GM18517 (cell line): ENCODE data around the gene SLC7A6.

Source experiments
- ATAC-seq: cut with Tn5 transposase; IDR thresholded peaks from one replicate; pipeline ENCODE4 v1.9.1; 2021; ENCODE audit warnings: mild to moderate bottlenecking, moderate library complexity; ENCODE audit not compliant: unreplicated experiment

Gene SLC7A6

DNA sequence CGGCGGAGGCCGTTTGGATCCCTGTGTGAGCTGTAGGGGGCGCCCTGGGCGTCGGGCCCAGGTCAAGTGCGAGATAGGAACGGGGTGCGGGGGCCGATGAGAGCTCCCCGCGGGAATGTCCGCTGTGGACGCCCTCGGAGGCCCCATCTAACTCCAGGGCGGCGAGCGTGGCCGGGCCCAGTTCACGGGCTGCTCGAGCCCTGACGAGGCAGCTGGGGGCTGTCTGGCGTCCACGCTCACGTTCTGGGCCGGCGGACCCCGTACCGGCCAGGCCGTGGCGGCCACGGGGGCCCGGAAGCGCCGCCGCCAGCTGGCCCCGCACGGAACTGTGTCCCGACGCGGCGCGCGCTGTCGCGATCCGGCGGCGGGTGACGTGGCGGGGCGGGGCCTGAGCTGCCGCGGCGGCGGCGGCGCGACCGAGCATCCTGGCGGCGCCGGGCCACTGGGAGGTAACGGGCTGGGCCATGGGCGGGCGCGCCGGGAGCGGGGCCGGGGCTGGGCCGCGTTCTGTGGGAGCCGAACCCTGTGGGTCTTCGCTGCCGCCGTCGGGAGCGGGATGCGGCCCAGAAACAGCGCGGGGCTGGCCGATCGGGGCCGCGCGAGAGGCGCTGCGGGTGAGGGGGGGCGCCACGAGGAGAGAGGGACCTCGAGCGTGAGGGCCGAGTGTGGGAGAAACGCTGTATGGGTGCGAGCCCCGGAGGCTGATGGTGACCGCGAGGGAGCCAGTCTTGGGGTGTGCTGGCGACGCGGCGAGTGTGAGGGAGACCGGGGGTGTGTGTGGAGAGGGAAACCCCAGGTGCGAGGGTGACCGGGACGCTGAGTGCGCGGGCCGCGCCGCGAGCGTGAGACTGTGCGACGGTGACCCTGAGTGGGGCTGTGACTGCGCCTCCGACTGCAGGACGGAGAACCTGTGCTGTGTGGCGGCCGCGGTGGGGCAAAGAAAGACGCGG, at the start of gene SLC7A6:
TSS of gene SLC7A6 (plus strand) at position 399 of the 950 bp plus-strand sequence. CDS start 10,201 bp downstream, outside the sequence.
- ATAC-seq = peak; percentile 54

DNA sequence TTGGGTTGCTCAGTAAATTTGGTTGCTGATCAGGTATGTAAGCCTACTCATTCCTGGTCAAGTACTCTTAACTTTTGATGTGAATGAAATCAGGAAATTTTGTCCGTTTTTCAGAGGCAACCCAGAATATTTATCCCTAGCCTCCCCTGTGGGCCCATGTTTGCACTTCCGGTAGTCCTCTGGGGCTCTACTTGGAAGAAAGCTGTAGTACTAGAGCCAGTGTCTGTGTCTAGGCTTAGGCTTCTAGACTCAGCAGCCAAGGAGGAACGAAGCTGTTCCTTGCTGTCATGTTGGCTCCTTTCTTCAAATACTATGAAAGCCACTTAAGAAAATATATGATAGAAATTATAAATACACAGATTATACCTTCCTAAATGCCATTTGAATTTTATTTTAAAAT, 49.6 kb upstream of the SLC7A6 start:
- no peak for ATAC-seq

DNA sequence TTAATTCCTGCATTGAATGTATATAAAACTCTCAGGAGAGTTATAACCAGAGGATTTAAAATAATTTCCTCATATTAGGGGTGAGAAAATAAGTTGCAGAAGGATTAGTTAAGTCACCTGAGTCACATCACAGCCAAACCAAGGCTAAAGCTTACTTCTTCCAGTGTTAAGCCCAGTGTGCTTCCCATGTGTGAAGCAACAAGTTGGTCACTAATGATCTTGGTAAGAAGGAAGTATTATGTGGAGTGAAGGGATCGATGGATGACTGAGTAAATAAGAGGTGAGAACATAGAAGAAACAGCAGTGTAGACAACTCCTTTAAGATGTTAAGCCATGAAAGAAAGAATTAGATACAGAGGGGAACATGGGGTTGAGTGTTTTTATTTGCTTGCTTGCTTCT, 49.0 kb upstream of the SLC7A6 start:
- ATAC-seq = no peak

DNA sequence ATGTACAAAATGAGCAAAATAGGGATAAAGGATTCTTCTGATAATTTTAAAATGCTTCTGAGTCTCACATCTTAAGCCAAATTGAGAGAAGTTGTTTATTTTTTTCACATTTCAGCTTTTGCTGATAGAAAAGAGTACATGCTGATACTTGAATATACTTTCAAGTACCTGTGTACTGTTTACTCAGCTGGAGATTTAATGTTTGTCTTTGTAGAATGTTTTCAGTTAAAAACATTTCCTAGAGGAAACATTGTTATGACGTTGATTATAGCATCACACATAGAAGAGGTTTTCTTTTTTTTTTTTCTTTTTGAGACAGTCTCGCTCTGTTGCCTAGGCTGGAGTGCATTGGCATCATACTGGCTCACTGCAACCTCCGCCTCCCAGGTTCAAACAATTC, 48.1 kb upstream of the SLC7A6 start:
- no peak for ATAC-seq

DNA sequence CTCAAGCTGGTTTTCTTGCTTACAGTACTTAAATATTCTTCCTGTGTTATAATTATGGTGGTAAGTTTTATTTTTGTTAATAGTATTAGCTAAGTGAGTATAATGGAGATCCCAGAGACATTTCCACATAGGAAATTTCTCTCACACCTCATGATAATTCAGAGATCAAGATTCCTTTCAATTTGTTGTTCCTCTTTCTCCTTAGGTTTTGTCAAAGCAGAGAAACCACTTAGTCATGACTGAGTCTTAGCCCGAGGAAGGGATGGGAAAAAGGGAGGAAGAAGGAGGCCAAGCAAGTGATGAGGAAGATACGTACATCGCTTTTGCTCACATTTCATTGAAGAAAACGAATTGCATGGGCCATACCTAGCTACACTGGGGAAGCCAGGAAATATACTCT, 46.8 kb upstream of the SLC7A6 start:
- no peak for ATAC-seq

DNA sequence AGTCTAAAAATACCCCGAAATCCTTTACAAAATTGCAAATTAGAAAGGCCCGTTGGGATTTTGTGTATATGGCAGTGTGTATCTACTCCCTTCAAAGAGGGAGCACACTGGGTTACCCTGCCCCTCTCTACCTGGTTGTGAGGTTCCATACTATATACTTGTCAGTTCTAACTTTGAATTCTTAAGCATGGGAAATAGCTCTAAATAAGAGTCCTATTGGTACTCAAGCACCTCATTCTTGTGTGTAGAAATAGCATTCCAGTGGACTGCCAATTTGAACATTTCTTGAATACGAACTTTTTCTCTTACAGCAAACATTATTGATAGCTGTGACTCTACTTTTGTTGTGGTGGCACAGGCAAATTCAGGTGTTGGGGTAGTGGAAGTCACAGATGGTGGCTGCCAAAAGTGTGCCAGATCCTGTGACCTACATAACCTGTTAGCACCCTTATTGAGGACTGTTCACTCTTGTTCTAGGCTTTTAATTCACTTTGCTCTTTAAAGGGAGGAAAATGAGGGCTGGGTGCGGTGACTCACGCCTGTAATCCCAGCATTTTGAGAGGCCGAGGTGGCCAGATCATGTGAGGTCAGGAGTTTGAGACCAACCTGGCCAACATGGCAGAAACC, 44.5 kb upstream of the SLC7A6 start:
- no peak for ATAC-seq

DNA sequence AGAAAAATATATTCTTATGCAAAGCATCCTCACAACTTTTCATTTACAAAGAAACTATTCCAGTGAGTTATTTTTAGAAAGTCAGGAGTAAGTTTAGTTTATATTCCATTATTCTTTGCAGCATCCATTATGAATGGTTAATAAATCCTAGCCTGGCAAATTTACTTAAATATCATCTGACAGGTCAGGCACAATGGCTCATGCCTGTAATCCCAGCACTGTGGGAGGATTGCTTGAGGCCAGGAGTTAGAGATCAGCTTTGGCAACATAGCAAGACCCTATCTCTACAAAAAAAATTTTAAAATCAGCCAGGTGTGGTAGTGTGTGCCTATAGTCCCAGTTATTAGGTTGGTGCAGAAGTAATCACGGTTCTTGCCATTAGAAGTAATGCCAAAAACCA, 41.3 kb upstream of the SLC7A6 start:
- no peak for ATAC-seq

DNA sequence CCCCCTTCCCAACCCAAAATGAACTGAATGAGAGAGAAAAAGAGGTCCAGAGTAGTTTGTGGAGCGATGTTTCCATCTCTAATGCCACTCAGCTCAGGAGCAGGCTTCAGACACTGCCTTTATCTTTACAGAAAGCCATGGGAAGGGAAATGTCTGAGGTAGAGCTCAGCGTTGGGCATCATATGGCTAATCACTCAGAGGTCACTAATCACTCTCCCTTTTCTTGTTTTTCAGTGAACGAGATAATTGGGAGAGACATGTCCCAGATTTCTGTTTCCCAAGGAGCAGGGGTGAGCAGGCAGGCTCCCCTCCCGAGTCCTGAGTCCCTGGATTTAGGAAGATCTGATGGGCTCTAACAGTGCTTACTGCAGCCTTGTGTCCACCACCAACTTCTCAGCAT, 38.2 kb upstream of the SLC7A6 start:
- ATAC-seq = no peak

DNA sequence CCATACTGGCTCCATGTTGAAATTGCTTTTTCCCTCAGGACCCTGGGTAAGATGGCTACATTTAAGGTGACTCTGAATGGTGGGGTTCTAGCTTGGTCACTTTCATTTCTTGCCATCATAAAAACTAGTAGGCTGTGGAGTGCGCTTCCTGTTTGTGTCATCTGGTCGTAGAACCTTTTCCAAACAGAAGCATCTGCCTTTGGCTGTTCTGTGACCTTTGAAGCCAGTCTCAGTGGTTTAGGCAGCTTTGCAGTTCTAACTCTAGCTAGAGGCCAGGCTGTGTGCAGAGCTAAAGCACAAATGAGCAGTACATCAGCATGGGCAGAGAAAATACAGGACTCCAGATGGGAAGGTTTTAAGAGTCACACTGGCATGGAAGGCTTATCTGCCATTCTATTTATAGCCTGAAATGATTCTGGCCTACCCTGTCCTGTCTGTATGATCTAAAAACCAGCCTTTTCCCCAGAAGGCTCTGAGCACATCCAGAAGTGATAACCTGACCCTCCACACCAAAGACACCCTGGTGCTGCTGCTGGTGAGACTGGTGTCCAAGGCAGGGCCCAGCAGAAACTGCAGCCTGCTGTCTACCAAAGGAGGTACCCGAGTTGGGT, 37.0 kb upstream of the SLC7A6 start:
- no peak for ATAC-seq

DNA sequence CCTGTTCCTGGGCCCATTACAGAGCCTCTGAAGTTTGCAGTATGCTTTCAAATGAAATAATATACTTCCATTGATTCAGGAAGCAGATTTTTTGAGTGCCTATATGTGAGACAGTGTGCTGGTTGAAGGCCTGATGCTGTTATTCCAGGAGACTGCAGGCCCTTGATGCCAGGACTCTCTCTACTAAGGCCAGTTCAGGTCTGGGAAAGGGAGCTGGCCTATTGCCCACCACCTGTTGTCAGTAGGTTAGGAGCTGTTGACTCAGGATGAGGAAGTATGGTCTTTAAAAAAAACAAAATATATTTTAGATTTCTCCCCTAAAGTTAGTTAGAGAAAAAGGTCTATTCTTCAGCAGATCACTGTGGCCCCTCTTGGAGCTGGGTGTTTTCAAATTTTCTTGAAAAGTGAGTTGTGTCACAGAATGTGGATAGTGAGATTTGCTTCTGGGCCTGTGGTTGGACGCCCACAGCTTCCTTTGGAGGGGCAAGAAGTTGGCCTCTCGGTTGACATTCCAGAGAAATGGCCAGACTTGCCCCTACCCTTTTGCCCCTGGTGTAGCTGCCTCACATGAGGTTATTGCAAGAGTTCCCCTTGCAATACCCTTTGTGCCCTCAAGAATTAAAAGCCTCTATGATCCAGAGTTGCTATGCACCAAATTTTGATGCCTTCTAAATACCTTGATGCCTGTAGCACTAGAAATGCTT, 36.3 kb upstream of the SLC7A6 start:
- ATAC-seq = no peak

DNA sequence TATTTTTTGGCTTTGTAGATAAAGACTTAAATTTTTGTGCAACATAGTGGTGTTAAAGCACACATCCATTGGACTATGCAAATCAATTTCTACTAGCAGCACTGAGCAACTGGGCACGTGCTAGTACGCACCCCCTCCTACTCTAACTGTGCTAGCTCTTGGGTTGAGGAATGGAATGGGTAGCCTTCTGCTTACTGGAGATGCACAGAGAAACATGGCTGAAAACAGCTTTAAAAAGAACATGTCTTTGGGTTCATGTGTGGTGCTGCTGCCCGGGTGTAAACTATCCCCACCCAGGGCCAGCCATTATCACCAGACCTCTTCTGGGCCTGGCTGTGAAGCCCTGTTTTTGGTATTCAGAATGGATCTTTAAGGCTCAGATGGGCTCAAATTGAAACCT, 35.7 kb upstream of the SLC7A6 start:
- no peak for ATAC-seq

DNA sequence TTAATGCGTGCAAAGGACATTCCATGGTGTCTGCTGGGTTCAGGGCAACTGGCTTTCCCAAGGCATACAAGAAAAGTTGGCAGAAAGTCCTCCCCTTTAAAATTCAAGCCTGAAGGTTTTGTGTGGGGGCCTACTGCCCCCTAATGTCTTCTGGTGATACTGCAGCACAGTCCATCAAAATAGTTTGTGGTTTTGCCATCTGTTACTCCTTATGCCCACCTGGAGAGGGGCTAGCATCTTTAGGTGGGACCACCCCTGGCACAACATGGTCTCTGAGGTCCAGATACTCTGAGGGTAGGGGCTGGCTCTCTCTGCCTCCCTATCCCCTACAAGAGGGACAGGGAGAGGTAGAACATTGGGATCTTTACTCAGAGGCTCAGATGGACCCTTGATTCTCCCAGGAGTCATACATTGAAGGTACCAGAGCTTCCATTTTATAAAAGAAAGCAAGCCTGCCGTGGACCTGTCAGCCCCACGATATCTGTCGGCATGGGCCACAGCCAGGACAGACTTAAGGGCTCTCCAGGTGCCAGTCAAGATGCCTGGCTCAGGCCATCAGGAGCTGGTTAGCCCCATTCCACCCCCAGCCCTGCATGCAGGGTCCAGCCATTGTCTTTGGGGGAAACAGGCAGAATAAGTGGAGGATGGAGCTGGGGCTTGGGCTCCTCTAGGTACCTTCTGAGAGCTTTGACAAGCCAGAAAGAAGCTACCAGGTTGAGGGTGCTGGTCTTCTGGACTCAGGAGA, 34.7 kb upstream of the SLC7A6 start:
- ATAC-seq = no peak

DNA sequence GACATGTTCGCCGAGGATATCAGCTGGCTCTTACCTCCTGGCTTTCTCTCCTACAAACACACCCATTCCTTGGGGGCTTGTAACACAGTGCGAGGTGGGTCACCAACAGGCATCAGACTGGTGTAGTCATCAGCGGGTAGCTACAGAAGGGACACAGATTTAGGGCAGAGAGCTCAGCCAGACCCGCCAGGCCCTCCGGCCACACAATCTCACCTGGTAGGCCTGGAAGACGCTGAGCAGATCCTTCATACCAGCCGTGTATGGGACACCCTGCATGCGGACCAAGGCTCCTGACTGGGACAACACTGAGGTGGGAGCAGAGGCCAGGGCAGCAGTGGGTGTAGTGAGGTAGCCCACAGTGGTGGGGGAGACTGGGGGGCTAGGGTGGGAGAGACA, 34.2 kb upstream of the SLC7A6 start:
- no peak for ATAC-seq

DNA sequence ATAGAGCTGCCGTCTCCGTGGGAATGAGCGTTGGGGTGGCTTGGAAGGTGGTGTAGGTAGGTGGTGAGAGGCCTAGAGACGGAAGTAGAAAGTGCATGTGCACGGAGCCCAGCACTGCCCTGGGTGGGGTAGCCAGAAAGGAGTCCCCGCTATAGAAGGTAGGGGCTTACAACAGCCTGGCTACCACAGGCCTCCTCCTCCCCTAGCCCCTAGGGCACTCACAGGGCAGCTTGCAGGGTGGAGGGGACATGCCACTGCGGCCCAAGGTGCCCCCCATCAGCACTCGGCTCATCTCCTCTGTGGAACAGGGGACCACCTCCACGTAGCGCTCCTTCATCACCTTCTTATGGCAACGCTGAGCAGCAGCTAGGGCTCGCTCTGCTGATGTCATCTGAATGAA, 33.4 kb upstream of the SLC7A6 start:
- ATAC-seq = no peak

DNA sequence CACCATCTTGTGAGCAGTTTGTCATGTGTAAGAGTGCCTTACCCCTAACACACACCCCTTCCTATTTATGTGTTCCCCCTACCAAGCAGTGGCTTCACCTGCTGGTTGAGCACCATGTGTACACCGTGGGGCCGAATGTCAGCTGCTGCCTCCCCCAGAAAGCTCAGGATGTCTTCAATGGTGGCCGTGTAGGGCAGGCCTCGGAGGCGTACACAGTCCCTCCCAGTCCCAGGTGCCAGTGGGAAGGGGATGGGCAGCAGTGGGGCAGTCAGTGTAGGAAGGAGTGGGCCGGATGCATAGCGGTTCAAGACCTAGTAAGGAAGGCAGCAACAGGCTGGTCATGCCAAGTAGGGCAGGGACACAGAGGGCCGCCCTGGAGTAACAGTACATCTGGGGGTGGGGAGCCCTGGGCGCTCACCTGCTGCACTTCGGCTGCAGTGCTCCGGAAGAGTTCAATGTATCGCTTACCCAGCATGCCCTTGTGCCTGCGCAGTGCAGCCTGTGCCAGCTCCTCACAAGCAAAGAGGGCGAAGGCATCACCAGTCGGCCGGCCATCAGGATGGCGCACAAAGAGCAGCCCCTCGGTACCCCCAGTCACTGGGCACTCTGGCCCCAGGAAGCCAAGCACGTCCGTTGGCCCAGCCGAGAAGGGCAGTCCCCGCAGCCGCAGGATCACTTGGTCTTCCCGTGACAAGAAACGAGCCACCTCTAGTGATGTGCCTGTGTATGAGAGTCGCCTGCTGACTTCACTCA, 32.8 kb upstream of the SLC7A6 start:
- no peak for ATAC-seq

DNA sequence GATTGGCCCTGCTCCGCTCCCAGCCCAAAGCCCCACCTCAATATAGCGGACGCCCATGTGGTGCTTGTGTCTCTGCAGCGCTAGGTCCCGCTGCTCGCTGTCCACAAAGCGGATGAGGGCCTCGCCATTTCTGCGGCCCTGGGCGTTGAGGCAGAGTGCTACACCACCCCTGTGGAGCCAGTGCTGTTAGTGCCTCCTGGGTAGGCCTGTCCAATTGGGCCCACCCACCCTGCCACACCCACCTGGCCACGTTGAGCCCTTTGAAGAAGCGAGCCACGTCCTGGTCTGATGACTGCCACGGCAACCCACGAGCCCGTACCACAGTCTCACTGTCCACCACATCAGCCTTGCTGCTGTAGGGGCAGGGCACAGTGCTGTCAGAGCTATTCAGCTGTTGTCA, 32.0 kb upstream of the SLC7A6 start:
- no peak for ATAC-seq

DNA sequence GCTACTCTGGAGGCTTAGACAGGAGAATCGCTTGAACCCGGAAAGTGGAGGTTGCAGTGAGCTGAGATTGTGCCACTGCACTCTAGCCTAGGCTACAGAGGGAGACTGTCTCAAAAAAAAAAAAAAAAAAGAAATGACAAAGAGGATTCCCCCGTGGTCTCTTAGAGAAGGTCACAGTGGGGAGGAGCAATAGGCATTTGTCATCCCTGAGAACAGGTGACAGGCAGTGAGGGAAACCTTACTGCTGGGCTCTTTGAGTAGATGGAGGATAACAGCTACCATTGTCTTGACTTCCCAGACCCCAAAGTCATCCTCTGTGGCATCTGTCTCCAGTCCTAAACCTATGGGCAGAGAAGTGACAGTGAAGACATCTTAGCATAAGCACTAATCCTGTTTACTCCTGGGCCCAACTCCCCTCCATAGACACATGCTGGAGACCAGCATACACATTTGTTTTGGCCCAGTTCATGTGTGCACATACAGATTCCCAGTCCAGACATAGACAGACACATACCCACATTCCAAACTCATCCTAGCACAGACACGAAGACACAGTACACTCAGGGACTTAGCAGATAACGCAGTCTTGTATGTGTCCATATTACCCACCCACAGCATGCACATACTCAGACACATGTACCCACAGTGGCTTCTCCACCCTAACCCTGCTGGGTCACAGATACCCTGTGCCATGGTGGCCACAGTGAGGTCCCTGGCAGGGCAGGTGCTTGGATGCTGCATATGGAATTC, 31.1 kb upstream of the SLC7A6 start:
- ATAC-seq = no peak

DNA sequence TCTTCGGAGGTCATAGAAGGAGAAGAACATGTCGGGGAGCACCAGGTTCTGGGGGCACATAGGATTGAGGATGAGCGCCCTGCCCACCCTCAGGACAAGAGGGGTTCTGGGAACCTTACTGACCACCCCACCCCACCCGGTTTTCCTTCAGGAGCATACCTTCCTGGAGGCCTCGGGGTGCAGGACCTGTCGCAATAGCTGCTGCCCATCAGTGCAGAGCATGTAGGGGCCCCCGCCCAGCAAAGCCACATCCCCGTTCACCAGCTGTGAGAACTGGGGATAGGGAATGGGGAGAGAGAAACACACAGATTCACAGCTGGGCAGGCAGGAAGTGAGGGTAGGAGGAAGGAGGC, 30.5 kb upstream of the SLC7A6 start:
- ATAC-seq = no peak
